Activated CD8-positive, alpha-beta memory T cell treated with anti-CD3 and anti-CD28 coated beads, Interleukin-2, amount 50 U/mL, for 1 hour (primary cell): ENCODE data around the gene CAMK1D.
"Not testable (repeated sequence)": the region's sequence is repeated elsewhere in the genome, so short reads cannot be mapped to it uniquely, and the experiment has no call there.

Source experiments
- DNase-seq: peaks from one replicate; pipeline ENCODE4 v3.0.0-alpha.2; 2020; ENCODE audit errors: extremely low read depth

Gene CAMK1D

GRCh38 chr10:12701696-12702095, 352.3 kb downstream of the CAMK1D start:
- DNase-seq = no peak

GRCh38 chr10:12702215-12702770, 352.9 kb downstream of the CAMK1D start:
- no peak for DNase-seq

GRCh38 chr10:12703126-12703525, 353.8 kb downstream of the CAMK1D start:
- DNase-seq = no peak

- no peak for DNase-seq
These were observed 354.5 kb downstream of the CAMK1D start for GRCh38 chr10:12703813-12704212.

- no peak for DNase-seq
These were observed 355.1 kb downstream of the CAMK1D start for GRCh38 chr10:12704488-12704887.

GRCh38 chr10:12705943-12706342, 356.6 kb downstream of the CAMK1D start:
- DNase-seq = no peak

- DNase-seq = no peak
These were observed 358.3 kb downstream of the CAMK1D start for GRCh38 chr10:12707461-12708185.

GRCh38 chr10:12709000-12709401, 359.7 kb downstream of the CAMK1D start:
- no peak for DNase-seq

GRCh38 chr10:12709521-12709963, 360.2 kb downstream of the CAMK1D start:
- DNase-seq = no peak

- DNase-seq = no peak
These were observed 360.8 kb downstream of the CAMK1D start for GRCh38 chr10:12710157-12710556.

- DNase-seq = peak; percentile 23
These were observed 361.4 kb downstream of the CAMK1D start for GRCh38 chr10:12710594-12711349.

- DNase-seq = no peak
These were observed 362.0 kb downstream of the CAMK1D start for GRCh38 chr10:12711350-12711708.

GRCh38 chr10:12712293-12712983, 363.1 kb downstream of the CAMK1D start:
- DNase-seq = no peak

GRCh38 chr10:12712984-12713316, 363.6 kb downstream of the CAMK1D start:
- DNase-seq = not testable (repeated sequence)

GRCh38 chr10:12716042-12716441, 366.7 kb downstream of the CAMK1D start:
- DNase-seq = no peak

- no peak for DNase-seq
These were observed 368.8 kb downstream of the CAMK1D start for GRCh38 chr10:12717981-12718707.

GRCh38 chr10:12719365-12719764, 370.0 kb downstream of the CAMK1D start:
- no peak for DNase-seq

GRCh38 chr10:12720217-12720981, 371.1 kb downstream of the CAMK1D start:
- DNase-seq = no peak

- DNase-seq = no peak
These were observed 372.0 kb downstream of the CAMK1D start for GRCh38 chr10:12721334-12721733.

GRCh38 chr10:12723220-12723619, 373.9 kb downstream of the CAMK1D start:
- DNase-seq = no peak
